ENCODE results near the gene MAVS. TPM values are rescaled to one million over a fixed set of nuclear protein-coding genes. Genes with fewer than 3 reads are reported as not detected.
"Not testable (repeated sequence)": the region's sequence is repeated elsewhere in the genome, so short reads cannot be mapped to it uniquely, and the experiment has no call there.

The MAVS gene
- polyA plus RNA-seq, 3 donors = 23.9 to 28.3 (median 25.2) TPM

GRCh38 chr20:3906744-3907721 lies 60.4 kb downstream of the MAVS start:
- DNase-seq (ENCODE audit: low read depth in 3 of 3, low spot score in 2 of 3) = not testable (repeated sequence)

GRCh38 chr20:3908667-3909066 lies 62.0 kb downstream of the MAVS start:
- DNase-seq (ENCODE audit: low read depth in 3 of 3, low spot score in 2 of 3) = no peak

- DNase-seq (ENCODE audit: low read depth in 3 of 3, low spot score in 2 of 3) = no peak
Measured at GRCh38 chr20:3909952-3910366, 63.3 kb downstream of the MAVS start.

- DNase-seq (ENCODE audit: low read depth in 3 of 3, low spot score in 2 of 3) = no peak
Measured at GRCh38 chr20:3910853-3911252, 64.2 kb downstream of the MAVS start.

GRCh38 chr20:3911956-3912355 lies 65.3 kb downstream of the MAVS start:
- no peak for DNase-seq (ENCODE audit: low read depth in 3 of 3, low spot score in 2 of 3)

GRCh38 chr20:3914446-3914845 lies 67.8 kb downstream of the MAVS start:
- DNase-seq (ENCODE audit: low read depth in 3 of 3, low spot score in 2 of 3) = no peak

GRCh38 chr20:3915691-3916090 lies 69.1 kb downstream of the MAVS start:
- no peak for DNase-seq (ENCODE audit: low read depth in 3 of 3, low spot score in 2 of 3)

- DNase-seq (ENCODE audit: low read depth in 3 of 3, low spot score in 2 of 3) = no peak
Measured at GRCh38 chr20:3916364-3916763, 69.7 kb downstream of the MAVS start.

GRCh38 chr20:3919352-3919751 lies 72.7 kb downstream of the MAVS start:
- no peak for DNase-seq (ENCODE audit: low read depth in 3 of 3, low spot score in 2 of 3)

- no peak for DNase-seq (ENCODE audit: low read depth in 3 of 3, low spot score in 2 of 3)
Measured at GRCh38 chr20:3922223-3922982, 75.8 kb downstream of the MAVS start.

- no peak for DNase-seq (ENCODE audit: low read depth in 3 of 3, low spot score in 2 of 3)
Measured at GRCh38 chr20:3922983-3923339, 76.3 kb downstream of the MAVS start.

- no peak for DNase-seq (ENCODE audit: low read depth in 3 of 3, low spot score in 2 of 3)
Measured at GRCh38 chr20:3923818-3924217, 77.2 kb downstream of the MAVS start.

- DNase-seq (ENCODE audit: low read depth in 3 of 3, low spot score in 2 of 3) = no peak
Measured at GRCh38 chr20:3924304-3925112, 77.9 kb downstream of the MAVS start.

GRCh38 chr20:3925113-3925695 lies 78.6 kb downstream of the MAVS start:
- no peak for DNase-seq (ENCODE audit: low read depth in 3 of 3, low spot score in 2 of 3)

Other genes starting within 250 kb of the MAVS start
- gene GFRA4, start 183.4 kb upstream of the MAVS start, polyA plus RNA-seq (ENCODE audit: insufficient read length in 3 of 3) = not detected
- 1 to 10 TPM; 3.9 to 5.1 (median 4.2) TPM for gene ADAM33, start 164.8 kb upstream of the MAVS start, polyA plus RNA-seq (ENCODE audit: insufficient read length in 3 of 3)
- gene SIGLEC1, start 134.2 kb upstream of the MAVS start, polyA plus RNA-seq (ENCODE audit: insufficient read length in 3 of 3) = under 1 TPM; 0.58 to 0.72 (median 0.60) TPM
- 10 to 100 TPM; 12.8 to 13.1 (median 13.0) TPM for gene HSPA12B, start 114.1 kb upstream of the MAVS start, polyA plus RNA-seq (ENCODE audit: insufficient read length in 3 of 3)
- 10 to 100 TPM; 18.0 to 23.7 (median 20.3) TPM for gene ADISSP, start 79.1 kb upstream of the MAVS start, polyA plus RNA-seq (ENCODE audit: insufficient read length in 3 of 3)
- 1 to 10 TPM; 1.3 to 2.0 (median 2.0) TPM for gene SPEF1, start 65.4 kb upstream of the MAVS start, polyA plus RNA-seq (ENCODE audit: insufficient read length in 3 of 3)
- gene CENPB, start 60.1 kb upstream of the MAVS start, polyA plus RNA-seq (ENCODE audit: insufficient read length in 3 of 3) = 10 to 100 TPM; 34.3 to 41.0 (median 38.6) TPM
- 10 to 100 TPM; 28.9 to 34.5 (median 34.0) TPM for gene CDC25B, start 50.5 kb upstream of the MAVS start, polyA plus RNA-seq (ENCODE audit: insufficient read length in 3 of 3)
- gene AP5S1, start 26.3 kb upstream of the MAVS start, polyA plus RNA-seq (ENCODE audit: insufficient read length in 3 of 3) = 1 to 10 TPM; 8.1 to 9.3 (median 8.4) TPM
- gene PANK2, start 42.6 kb downstream of the MAVS start, polyA plus RNA-seq (ENCODE audit: insufficient read length in 3 of 3) = 10 to 100 TPM; 33.0 to 42.2 (median 39.7) TPM
- 10 to 100 TPM; 19.7 to 21.4 (median 20.9) TPM for gene RNF24, start 168.7 kb downstream of the MAVS start, polyA plus RNA-seq (ENCODE audit: insufficient read length in 3 of 3)

Data from right renal cortex interstitium (tissue), 3 donors.